T47D (cell line): Measurements from ENCODE around the gene TESMIN.

ENCODE experiments used
- DNase-seq, 2 experiments: peaks; one replicate each; pipeline versions ENCODE4 v3.0.0 to v3.0.0-alpha.2; 2011 to 2012; ENCODE audit warnings: low read depth in 1 of 2, low spot score in 1 of 2
- JUND ChIP-seq: IDR thresholded peaks from 2 replicates; pipeline ENCODE4 v1.6.1; 2012; ENCODE audit warnings: low read depth
- in situ Hi-C: cut with HindIII; loops from 2 replicates; pipeline ENCODE4 v1.10.0; 2016; ENCODE audit warnings: low sequenced_read_pairs, low pct_unique_long_range_greater_than_20kb

The TESMIN gene

GRCh38 chr11:68773521-68774193, 22.3 kb upstream of the TESMIN start:
- in situ Hi-C loops, result no loop called here
- TF ChIP-seq JUND, result no peak
- DNase-seq, result no peak

GRCh38 chr11:68772936-68773335, 21.6 kb upstream of the TESMIN start:
- no peak for TF ChIP-seq JUND
- DNase-seq, result no peak
- in situ Hi-C loops, result no loop called here

- in situ Hi-C loops, result no loop called here
- no peak for DNase-seq
- no peak for TF ChIP-seq JUND
These were observed 19.5 kb upstream of the TESMIN start for GRCh38 chr11:68770781-68771180.

- DNase-seq, result no peak
- in situ Hi-C loops, result no loop called here
- no peak for TF ChIP-seq JUND
These were observed 16.4 kb upstream of the TESMIN start for GRCh38 chr11:68767672-68768071.

GRCh38 chr11:68766786-68767185, 15.5 kb upstream of the TESMIN start:
- in situ Hi-C loops, result no loop called here
- DNase-seq, result no peak
- no peak for TF ChIP-seq JUND

- no peak for TF ChIP-seq JUND
- DNase-seq, result no peak
- in situ Hi-C loops, result no loop called here
These were observed 13.4 kb upstream of the TESMIN start for GRCh38 chr11:68764746-68765145.

GRCh38 chr11:68763926-68764657, 12.8 kb upstream of the TESMIN start:
- no peak for DNase-seq
- in situ Hi-C loops, result no loop called here
- TF ChIP-seq JUND, result no peak

GRCh38 chr11:68763181-68763721, 11.9 kb upstream of the TESMIN start:
- in situ Hi-C loops, result no loop called here
- peak; percentile 37 to 82 for DNase-seq

GRCh38 chr11:68762481-68762880, 11.2 kb upstream of the TESMIN start:
- no peak for DNase-seq
- TF ChIP-seq JUND, result no peak
- in situ Hi-C loops, result no loop called here

More at GRCh38 chr11:68763181-68763721, 11.9 kb upstream of the TESMIN start:
- TF ChIP-seq JUND, result no peak

GRCh38 chr11:68761801-68762200, 10.5 kb upstream of the TESMIN start:
- in situ Hi-C loops, result no loop called here
- DNase-seq, result no peak
- no peak for TF ChIP-seq JUND

GRCh38 chr11:68759991-68760390, 8.7 kb upstream of the TESMIN start:
- DNase-seq, result no peak
- in situ Hi-C loops, result no loop called here

GRCh38 chr11:68757711-68758110, 6.4 kb upstream of the TESMIN start:
- DNase-seq, result no peak
- TF ChIP-seq JUND, result no peak
- in situ Hi-C loops, result no loop called here

More at GRCh38 chr11:68759991-68760390, 8.7 kb upstream of the TESMIN start:
- no peak for TF ChIP-seq JUND

- in situ Hi-C loops, result no loop called here
- DNase-seq, result no peak
- no peak for TF ChIP-seq JUND
These were observed 4.9 kb upstream of the TESMIN start for GRCh38 chr11:68756171-68756766.
